Measurements from ENCODE around the gene SETDB2. TPM values are rescaled to one million over a fixed set of nuclear protein-coding genes. Genes with fewer than 3 reads are reported as not detected.

The SETDB2 gene
- total RNA-seq, 1 experiment from 2014 or later = 2.7 TPM

- DNase-seq = no peak
- H3F3A ChIP-seq (ENCODE audit: low read length, unreplicated experiment) = no peaks in the 10 kb centered on the region
- CTCF ChIA-PET = no interaction called here
- intact Hi-C loops (cut with micrococcal nuclease) = no loop called here
- POLR2A ChIA-PET (ENCODE audit: unreplicated experiment) = no interaction called here
- H3K27ac ChIP-seq (ENCODE audit: low read length) = no peak overlapping the region
- no peaks in the 10 kb centered on the region for H4K20me1 ChIP-seq (ENCODE audit: low read length)
- no peaks in the 10 kb centered on the region for H3K27me3 ChIP-seq (ENCODE audit: low read length)
- TF ChIP-seq EZH2phosphoT487 (IDR thresholded peaks at IDR 0.05; ENCODE audit: borderline replicate concordance, low read length) = no peak
- no peak for TF ChIP-seq CTCF (conservative IDR thresholded peaks at IDR 0.05; ENCODE audit: low read depth, low read length)
- no peak for TF ChIP-seq EZH2 (IDR thresholded peaks at IDR 0.05; ENCODE audit: low read length, unreplicated experiment)
- H3K9me3 ChIP-seq (ENCODE audit: low read length) = no peaks in the 10 kb centered on the region
- no peak overlapping the region for H2AFZ ChIP-seq (ENCODE audit: low read length)
- BruUV-seq (replicated peaks) = no TSS peak
- H3K36me3 ChIP-seq (ENCODE audit: low read depth, low read length) = no peaks in the 10 kb centered on the region
- H3K4me1 ChIP-seq (ENCODE audit: insufficient read depth, low read length) = no peaks in the 10 kb centered on the region
- no peaks in the 10 kb centered on the region for H3K79me2 ChIP-seq (ENCODE audit: low read length)
- no peak overlapping the region for H3K4me2 ChIP-seq (ENCODE audit: low read length)
- no peak overlapping the region for H3K4me3 ChIP-seq (ENCODE audit: low read length)
- ATAC-seq = no peak
- no peaks in the 10 kb centered on the region for H3K9me2 ChIP-seq (replicated peaks; ENCODE audit: low read length)
- no peak overlapping the region for H3K9ac ChIP-seq (ENCODE audit: low read length)
Observed at GRCh38 chr13:49481788-49482187, 37.7 kb downstream of the SETDB2 start.

DNA sequence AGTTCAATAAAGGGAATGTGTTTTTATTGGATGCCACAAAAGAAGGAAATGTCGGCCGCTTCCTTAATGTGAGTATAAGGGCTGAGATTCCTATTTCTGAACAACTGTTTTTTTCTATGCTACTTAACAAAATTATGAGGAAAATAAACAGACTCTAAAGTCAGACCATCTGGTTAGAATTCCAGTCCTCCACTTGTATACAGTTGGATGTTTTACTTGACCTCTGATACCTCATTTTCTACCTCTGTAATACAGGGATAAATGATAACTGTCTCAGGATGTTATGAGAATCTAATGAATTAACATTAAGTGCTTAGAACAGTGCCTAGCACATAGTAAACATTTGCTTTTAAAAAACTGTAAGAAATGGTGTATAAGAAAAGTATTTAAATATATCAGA lies 44.5 kb downstream of the SETDB2 start:
- Histone ChIP-seq H3F3A (ENCODE audit: low read length, unreplicated experiment) (no peaks in the 10 kb centered on the region), H3K27me3 (ENCODE audit: low read length) (no peaks in the 10 kb centered on the region), H3K9me3 (ENCODE audit: low read length) (no peaks in the 10 kb centered on the region), H4K20me1 (ENCODE audit: low read length) (no peaks in the 10 kb centered on the region), H3K4me1 (ENCODE audit: insufficient read depth, low read length) (no peaks in the 10 kb centered on the region), H3K79me2 (ENCODE audit: low read length) (no peaks in the 10 kb centered on the region), H3K36me3 (ENCODE audit: low read depth, low read length) (no peaks in the 10 kb centered on the region), H3K4me2 (ENCODE audit: low read length) (no peak overlapping the region), H3K27ac (ENCODE audit: low read length) (no peak overlapping the region), H2AFZ (ENCODE audit: low read length) (no peak overlapping the region), H3K9ac (ENCODE audit: low read length) (no peak overlapping the region), H3K9me2 (replicated peaks; ENCODE audit: low read length) (no peaks in the 10 kb centered on the region), H3K4me3 (ENCODE audit: low read length) (no peak overlapping the region)
- no peak for TF ChIP-seq EZH2phosphoT487 (IDR thresholded peaks at IDR 0.05; ENCODE audit: borderline replicate concordance, low read length)
- TF ChIP-seq CTCF (conservative IDR thresholded peaks at IDR 0.05; ENCODE audit: low read depth, low read length) = no peak
- no peak for TF ChIP-seq EZH2 (IDR thresholded peaks at IDR 0.05; ENCODE audit: low read length, unreplicated experiment)
- ATAC-seq (no peak), DNase-seq (no peak)
- no TSS peak for BruUV-seq (replicated peaks)
- ChIA-PET CTCF (no interaction called here), POLR2A (ENCODE audit: unreplicated experiment) (no interaction called here)
- intact Hi-C loops (cut with micrococcal nuclease) = no loop called here

DNA sequence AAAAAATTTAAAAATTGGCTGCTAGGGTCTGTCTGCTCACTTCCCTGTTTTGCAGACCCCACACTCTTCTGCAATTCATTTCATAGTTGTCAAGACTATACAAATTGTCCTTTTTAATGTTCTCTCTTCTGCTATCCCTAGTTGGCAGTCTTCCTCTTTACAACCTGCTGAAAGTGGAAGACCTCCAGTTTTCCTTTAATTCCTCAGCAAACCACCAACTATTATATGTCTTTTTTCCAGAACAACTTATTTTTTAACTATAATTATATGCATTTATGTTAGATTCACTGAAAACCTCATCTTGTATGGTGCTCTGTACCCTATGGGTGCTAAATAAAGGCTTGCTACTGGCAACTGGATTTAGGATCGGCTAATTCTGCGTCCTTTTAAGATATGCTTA lies 50.6 kb downstream of the SETDB2 start:
- POLR2A ChIA-PET (ENCODE audit: unreplicated experiment) = no interaction called here
- H3F3A ChIP-seq (ENCODE audit: low read length, unreplicated experiment) = no peaks in the 10 kb centered on the region
- no peaks in the 10 kb centered on the region for H3K9me3 ChIP-seq (ENCODE audit: low read length)
- intact Hi-C loops (cut with micrococcal nuclease) = loop anchor here (2.0 to 5.0 kb wide), 2 partner anchors 50 to 113 kb away; partner anchors contain the start of genes CAB39L and SETDB2
- H3K4me1 ChIP-seq (ENCODE audit: insufficient read depth, low read length) = peaks cover 16% of the 10 kb centered on the region
- peak overlapping the region; percentile 89 for H2AFZ ChIP-seq (ENCODE audit: low read length)
- no peaks in the 10 kb centered on the region for H3K79me2 ChIP-seq (ENCODE audit: low read length)
- no peaks in the 10 kb centered on the region for H3K27me3 ChIP-seq (ENCODE audit: low read length)
- peak overlapping the region; percentile 82 for H3K4me2 ChIP-seq (ENCODE audit: low read length)
- CTCF ChIA-PET = no interaction called here
- no peaks in the 10 kb centered on the region for H3K36me3 ChIP-seq (ENCODE audit: low read depth, low read length)
- no TSS peak for BruUV-seq (replicated peaks)
- peak; percentile 8 for DNase-seq
- no peaks in the 10 kb centered on the region for H3K9me2 ChIP-seq (replicated peaks; ENCODE audit: low read length)
- peak overlapping the region; percentile 72 for H3K4me3 ChIP-seq (ENCODE audit: low read length)
- H4K20me1 ChIP-seq (ENCODE audit: low read length) = no peaks in the 10 kb centered on the region
- H3K27ac ChIP-seq (ENCODE audit: low read length) = no peak overlapping the region
- H3K9ac ChIP-seq (ENCODE audit: low read length) = peak overlapping the region; percentile 80; the same call in 1 of the 2 replicates
- no peak for ATAC-seq
- no peak for TF ChIP-seq EZH2 (IDR thresholded peaks at IDR 0.05; ENCODE audit: low read length, unreplicated experiment)
- peak; percentile 32 for TF ChIP-seq CTCF (conservative IDR thresholded peaks at IDR 0.05; ENCODE audit: low read depth, low read length)
- TF ChIP-seq EZH2phosphoT487 (IDR thresholded peaks at IDR 0.05; ENCODE audit: borderline replicate concordance, low read length) = no peak

Measured in PC-3 (cell line).